Tibial nerve (tissue), 4 donors: Measurements from ENCODE around the gene JAK1.

Source experiments
- EP300 ChIP-seq, 2 donors: sonication (generic); formaldehyde crosslinking; IDR thresholded peaks; one replicate each; pipeline ENCODE4 v1.6.1; 2017; ENCODE audit warnings: antibody characterized with exemption in 2 of 2, mild to moderate bottlenecking in 1 of 2
- TF ChIP-seq, protein P1 (sequence below), 5 experiments: fragments of 200-600 bp in 3 of 5; fragments of 450-650 bp in 2 of 5; sonication (generic) in 3 of 5; IDR thresholded peaks; one replicate each; pipeline ENCODE4 v1.5.1; 2016 to 2019; ENCODE audit warnings: antibody characterized with exemption in 5 of 5, mild to moderate bottlenecking in 3 of 5, moderate library complexity in 2 of 5

DNA sequence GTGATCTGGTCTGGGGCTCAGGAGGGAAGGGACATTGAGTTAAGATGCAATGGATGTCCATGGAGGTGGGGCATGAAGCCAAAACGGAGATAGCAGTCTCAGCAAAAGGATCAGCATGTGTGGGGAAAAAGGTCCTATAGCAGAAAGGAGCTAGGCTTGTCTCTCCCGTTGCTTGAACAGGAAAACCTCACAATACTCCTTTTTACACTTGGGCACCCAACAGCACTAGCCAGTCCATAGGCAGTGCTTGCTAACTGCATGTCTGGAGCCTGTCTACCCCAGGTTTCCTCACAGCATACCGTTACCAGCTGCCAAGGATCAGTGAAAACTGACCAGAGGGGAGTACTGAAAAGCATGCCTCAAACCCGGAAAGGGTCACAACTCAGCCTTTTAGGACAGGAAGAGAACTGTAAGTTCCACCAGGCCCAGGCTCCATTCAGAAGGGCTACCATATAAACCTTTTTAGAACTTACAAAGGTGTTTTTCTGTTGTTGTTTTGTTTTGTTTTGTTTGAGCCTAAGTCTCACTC, 78.6 kb downstream of the JAK1 start:
- TF ChIP-seq, protein P1, sequence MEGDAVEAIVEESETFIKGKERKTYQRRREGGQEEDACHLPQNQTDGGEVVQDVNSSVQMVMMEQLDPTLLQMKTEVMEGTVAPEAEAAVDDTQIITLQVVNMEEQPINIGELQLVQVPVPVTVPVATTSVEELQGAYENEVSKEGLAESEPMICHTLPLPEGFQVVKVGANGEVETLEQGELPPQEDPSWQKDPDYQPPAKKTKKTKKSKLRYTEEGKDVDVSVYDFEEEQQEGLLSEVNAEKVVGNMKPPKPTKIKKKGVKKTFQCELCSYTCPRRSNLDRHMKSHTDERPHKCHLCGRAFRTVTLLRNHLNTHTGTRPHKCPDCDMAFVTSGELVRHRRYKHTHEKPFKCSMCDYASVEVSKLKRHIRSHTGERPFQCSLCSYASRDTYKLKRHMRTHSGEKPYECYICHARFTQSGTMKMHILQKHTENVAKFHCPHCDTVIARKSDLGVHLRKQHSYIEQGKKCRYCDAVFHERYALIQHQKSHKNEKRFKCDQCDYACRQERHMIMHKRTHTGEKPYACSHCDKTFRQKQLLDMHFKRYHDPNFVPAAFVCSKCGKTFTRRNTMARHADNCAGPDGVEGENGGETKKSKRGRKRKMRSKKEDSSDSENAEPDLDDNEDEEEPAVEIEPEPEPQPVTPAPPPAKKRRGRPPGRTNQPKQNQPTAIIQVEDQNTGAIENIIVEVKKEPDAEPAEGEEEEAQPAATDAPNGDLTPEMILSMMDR (IDR thresholded peaks at IDR 0.05) = no peak
- TF ChIP-seq EP300 (IDR thresholded peaks at IDR 0.05) = no peak
